Measurements from ENCODE around the gene HLCS.

DNA sequence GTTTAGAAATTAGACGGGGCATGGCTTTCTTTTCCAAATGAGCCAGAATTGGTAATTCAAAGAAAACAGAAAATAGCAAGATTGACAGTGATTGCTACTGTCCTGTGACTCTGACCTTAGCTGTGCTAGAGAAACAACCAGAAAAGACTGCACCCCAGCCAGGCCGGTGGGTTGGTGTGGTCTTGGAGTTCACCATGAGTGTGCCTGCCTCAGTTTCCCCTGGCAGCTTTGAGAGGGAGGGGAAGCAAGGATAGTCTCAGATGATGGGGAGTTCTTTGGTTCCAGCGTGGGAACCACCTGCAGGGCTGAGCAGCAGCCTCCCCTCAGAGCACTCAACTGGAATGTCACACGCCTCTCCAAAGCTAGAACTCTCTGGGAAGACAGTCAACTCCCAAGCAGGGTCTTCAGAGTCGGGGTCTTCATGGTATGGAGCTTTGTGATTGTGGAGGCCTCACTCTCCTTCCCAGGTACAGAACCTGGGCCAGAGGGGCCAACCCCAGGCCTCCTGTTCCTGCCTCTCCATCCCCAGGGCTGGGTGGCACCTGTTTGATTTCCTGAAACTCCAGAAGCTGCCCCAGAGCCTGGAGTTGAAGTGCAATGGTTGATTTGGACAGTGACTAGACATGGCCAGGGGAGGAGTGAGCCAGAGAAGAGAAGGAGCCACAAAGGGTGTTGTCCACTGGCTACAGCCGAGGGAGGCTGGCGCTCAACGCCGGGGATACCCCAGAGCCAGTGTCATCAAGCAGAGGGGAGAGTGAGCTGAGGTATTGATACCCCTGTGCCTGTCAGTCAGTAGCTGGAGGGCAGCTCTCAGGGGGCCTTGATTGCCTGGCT lies 231.9 kb downstream of the HLCS start:
- TF ChIP-seq CTCF (conservative IDR thresholded peaks at IDR 0.05 in 1 of 2, IDR thresholded peaks at IDR 0.05 in 1 of 2; ENCODE audit: low read depth in 1 of 2, low read length in 2 of 2) (no peak), EZH2 (IDR thresholded peaks at IDR 0.05; ENCODE audit: low read length, missing control alignments) (no peak)
